ENCODE results near the gene PRKN. TPM values are rescaled to one million over a fixed set of nuclear protein-coding genes. Genes with fewer than 3 reads are reported as not detected.

The PRKN gene
- total and polyA plus RNA-seq, 2 experiments from 2014 or later: 0.10 to 0.84 TPM

- DNase-seq (ENCODE audit: low spot score) (no peak), ATAC-seq (no peak)
- Mint-ChIP-seq H3K27ac (no peak overlapping the region), H3K4me3 (no peak overlapping the region), H3K36me3 (ENCODE audit: low read depth) (no peaks in the 10 kb centered on the region), H3K4me1 (no peaks in the 10 kb centered on the region), H3K27me3 (ENCODE audit: insufficient read depth, low read depth, poor library complexity) (no peaks in the 10 kb centered on the region), H3K9me3 (no peaks in the 10 kb centered on the region)
- Histone ChIP-seq H3K4me2 (no peak overlapping the region), H3F3A (replicated peaks; ENCODE audit: low read depth) (no peaks in the 10 kb centered on the region), H3K79me2 (replicated peaks; ENCODE audit: insufficient read depth) (no peaks in the 10 kb centered on the region), H3K27me3 (ENCODE audit: insufficient read depth) (no peaks in the 10 kb centered on the region), H3K9me2 (ENCODE audit: insufficient read depth) (peaks cover 3% of the 10 kb centered on the region; the same call in 1 of the 2 replicates), H3K27ac (ENCODE audit: low read depth) (no peak overlapping the region), H3K4me3 (no peak overlapping the region), H2AFZ (no peak overlapping the region), H3K36me3 (ENCODE audit: insufficient read depth) (no peaks in the 10 kb centered on the region), H4K20me1 (replicated peaks; ENCODE audit: insufficient read depth) (no peaks in the 10 kb centered on the region), H3K4me1 (ENCODE audit: insufficient read depth) (no peaks in the 10 kb centered on the region)
- TF ChIP-seq EZH2phosphoT487 (IDR thresholded peaks at IDR 0.05; ENCODE audit: unreplicated experiment): no peak
- TF ChIP-seq ZNF462 (CRISPR knock-in tag; IDR thresholded peaks at IDR 0.05): no peak
- TF ChIP-seq EZH2 (IDR thresholded peaks at IDR 0.05; ENCODE audit: low read depth, unreplicated experiment): no peak
- TF ChIP-seq JUNB (IDR thresholded peaks at IDR 0.05; ENCODE audit: unreplicated experiment): no peak
- TF ChIP-seq CTCF (conservative IDR thresholded peaks at IDR 0.05; ENCODE audit: low read depth in 2 of 2): no peak
- no peak for TF ChIP-seq POLR2AphosphoS5 (IDR thresholded peaks at IDR 0.05; ENCODE audit: low read depth)
- no peak for TF ChIP-seq STAT1 (IDR thresholded peaks at IDR 0.05; ENCODE audit: unreplicated experiment)
- TF ChIP-seq ETS1 (IDR thresholded peaks at IDR 0.05): no peak
- no peak for TF ChIP-seq CREB1 (CRISPR knock-in tag; IDR thresholded peaks at IDR 0.05; ENCODE audit: low read depth)
- TF ChIP-seq ZNF114 (CRISPR knock-in tag; IDR thresholded peaks at IDR 0.05): no peak
- no peak for TF ChIP-seq REST (IDR thresholded peaks at IDR 0.05; ENCODE audit: unreplicated experiment)
- no peak for TF ChIP-seq NANOG (IDR thresholded peaks at IDR 0.05; ENCODE audit: borderline replicate concordance)
- TF ChIP-seq ZNF331 (CRISPR knock-in tag; IDR thresholded peaks at IDR 0.05; ENCODE audit: low read depth): no peak
These were observed 700.7 kb downstream of the PRKN start for GRCh38 chr6:162026843-162027242.

Data from GM23338 (cell line).